Common myeloid progenitor, CD34-positive (primary cell): ENCODE data around the gene CHD6.

Experiments used
- CTCF ChIA-PET: fragments of 350-600 bp; sonication (Branson Sonifier 250); formaldehyde crosslinking; loops from one replicate; lab custom pipeline; 2021; ENCODE audit warnings: antibody characterized with exemption; lab: Charles Lee
- POLR2A ChIA-PET: fragments of 350-600 bp; sonication (Branson Sonifier 250); formaldehyde crosslinking; loops from one replicate; lab custom pipeline; 2021; ENCODE audit warnings: antibody characterized with exemption; lab: Charles Lee
- DNase-seq, 3 donors: peaks; one replicate each; pipeline versions ENCODE4 v3.0.0 to v3.0.0-alpha.2; 2013
- H3K27ac ChIP-seq, 2 experiments: 1 replicate in 1 of 2; 2 replicates in 1 of 2; pipeline ENCODE4 v1.7.0; 2013; ENCODE audit warnings: inconsistent platforms in 2 of 2, low read length in 2 of 2, mild to moderate bottlenecking in 2 of 2, low read depth in 1 of 2, moderate library complexity in 1 of 2; ENCODE audit not compliant: severe bottlenecking in 2 of 2, insufficient read depth in 1 of 2, poor library complexity in 1 of 2
- H3K27me3 ChIP-seq, 5 experiments: replicated peaks in 2 of 5; 1 replicate in 3 of 5; 2 replicates in 2 of 5; pipeline versions ENCODE4 v1.6.1 to v1.7.0; 2013; ENCODE audit warnings: low read length in 4 of 5, mild to moderate bottlenecking in 2 of 5, moderate library complexity in 2 of 5, inconsistent platforms in 1 of 5; ENCODE audit not compliant: insufficient read depth in 5 of 5, control insufficient read depth in 4 of 5
- H3K36me3 ChIP-seq, 4 experiments: 1 replicate in 2 of 4; 2 replicates in 2 of 4; pipeline versions ENCODE4 v1.6.1 to v1.7.0; 2013; ENCODE audit warnings: low read length in 3 of 4, control low read depth in 1 of 4, mild to moderate bottlenecking in 1 of 4; ENCODE audit not compliant: control insufficient read depth in 4 of 4, insufficient read depth in 4 of 4
- H3K4me1 ChIP-seq, 4 experiments: 1 replicate in 3 of 4; 2 replicates in 1 of 4; pipeline versions ENCODE4 v1.6.1 to v1.7.1; 2013; ENCODE audit warnings: low read length in 3 of 4, mild to moderate bottlenecking in 3 of 4, control low read depth in 1 of 4, inconsistent platforms in 1 of 4, moderate library complexity in 1 of 4; ENCODE audit not compliant: control insufficient read depth in 4 of 4, insufficient read depth in 4 of 4; ENCODE audit errors: control extremely low read depth in 1 of 4
- H3K4me3 ChIP-seq, 7 experiments: 1 replicate in 4 of 7; 2 replicates in 3 of 7; pipeline versions ENCODE4 v1.5.1 to v1.7.0; 2013; ENCODE audit warnings: mild to moderate bottlenecking in 7 of 7, low read length in 6 of 7, moderate library complexity in 6 of 7, inconsistent platforms in 2 of 7, low read depth in 2 of 7, control low read depth in 1 of 7; ENCODE audit not compliant: insufficient read depth in 4 of 7, control insufficient read depth in 1 of 7; ENCODE audit errors: extremely low read depth in 1 of 7
- H3K9me3 ChIP-seq, 5 experiments: 1 replicate in 4 of 5; 2 replicates in 1 of 5; pipeline versions ENCODE4 v1.6.1 to v1.7.1; 2013; ENCODE audit warnings: low read length in 4 of 5, mild to moderate bottlenecking in 2 of 5, inconsistent platforms in 1 of 5, low read depth in 1 of 5, moderate library complexity in 1 of 5; ENCODE audit not compliant: control insufficient read depth in 4 of 5, insufficient read depth in 2 of 5; ENCODE audit errors: control extremely low read depth in 1 of 5
- WGBS: methylation state at CpG from one replicate; pipeline ENCODE4 v1.1.5; 2013; ENCODE audit not compliant: insufficient coverage; 5-methylcytosine and 5-hydroxymethylcytosine counted together

Gene CHD6

GRCh38 chr20:41436679-41437078 lies 181.5 kb downstream of the CHD6 start:
- peak in 2 of 3 donors; percentile 14 to 16 for DNase-seq
- peaks cover 0 to 4% (median 0%) of the 10 kb centered on the region in 5 experiments for H3K9me3 ChIP-seq
- H3K27me3 ChIP-seq, result no peaks in the 10 kb centered on the region
- ChIA-PET CTCF (no interaction called here), POLR2A (no interaction called here)
- no peak overlapping the region for H3K27ac ChIP-seq
- peaks cover 23 to 77% (median 35%) of the 10 kb centered on the region in 4 experiments for H3K36me3 ChIP-seq
- peaks cover 0 to 12% (median 0%) of the 10 kb centered on the region in 4 experiments for H3K4me1 ChIP-seq
- no peak overlapping the region for H3K4me3 ChIP-seq
- WGBS, result no CpG with 5 or more reads among the region's 4 CpGs

- Histone ChIP-seq H3K36me3 (peaks cover 7 to 69% (median 22%) of the 10 kb centered on the region in 4 experiments), H3K27ac (no peak overlapping the region), H3K4me3 (no peak overlapping the region), H3K9me3 (peaks cover 0 to 4% (median 0%) of the 10 kb centered on the region in 5 experiments), H3K4me1 (peaks cover 0 to 12% (median 0%) of the 10 kb centered on the region in 4 experiments), H3K27me3 (no peaks in the 10 kb centered on the region)
- DNase-seq, result no peak
- POLR2A ChIA-PET, result no interaction called here
- CTCF ChIA-PET, result no interaction called here
- WGBS, result no CpG with 5 or more reads among the region's 4 CpGs
These were observed 185.0 kb downstream of the CHD6 start for GRCh38 chr20:41433203-41433602.

- Histone ChIP-seq H3K4me1 (peaks cover 0 to 12% (median 0%) of the 10 kb centered on the region in 4 experiments), H3K27me3 (no peaks in the 10 kb centered on the region), H3K9me3 (peaks cover 0 to 4% (median 0%) of the 10 kb centered on the region in 5 experiments), H3K36me3 (peaks cover 9 to 70% (median 23%) of the 10 kb centered on the region in 4 experiments), H3K27ac (no peak overlapping the region), H3K4me3 (no peak overlapping the region)
- CTCF ChIA-PET, result no interaction called here
- POLR2A ChIA-PET, result no interaction called here
- DNase-seq, result no peak
These were observed 185.4 kb downstream of the CHD6 start for GRCh38 chr20:41432746-41433145.

- ChIA-PET CTCF (interaction anchor here (1.0 to 3.8 kb wide), 3 partner anchors 10 to 17 kb away, joined by 3 to 12 read pairs (median 8); no protein-coding TSS in a partner anchor), POLR2A (interaction anchor here (0.7 kb wide), 1 partner anchor 370 kb away, joined by 3 read pairs; no protein-coding TSS in a partner anchor)
- H3K27me3 ChIP-seq, result no peaks in the 10 kb centered on the region
- peaks cover 13 to 53% (median 31%) of the 10 kb centered on the region in 4 experiments for H3K36me3 ChIP-seq
- H3K4me1 ChIP-seq, result peaks cover 0 to 11% (median 2%) of the 10 kb centered on the region in 4 experiments
- H3K27ac ChIP-seq, result no peak overlapping the region
- H3K9me3 ChIP-seq, result no peaks in the 10 kb centered on the region
- H3K4me3 ChIP-seq, result no peak overlapping the region
- WGBS, result 89% methylated on average over 2 of the region's 3 CpGs
- DNase-seq, result no peak
These were observed 189.9 kb downstream of the CHD6 start for GRCh38 chr20:41428285-41428684.

- Histone ChIP-seq H3K27ac (no peak overlapping the region), H3K4me3 (no peak overlapping the region), H3K27me3 (no peaks in the 10 kb centered on the region), H3K36me3 (peaks cover 15 to 55% (median 33%) of the 10 kb centered on the region in 4 experiments), H3K9me3 (no peaks in the 10 kb centered on the region), H3K4me1 (peaks cover 0 to 11% (median 2%) of the 10 kb centered on the region in 4 experiments)
- DNase-seq, result no peak
- POLR2A ChIA-PET, result interaction anchor here (0.7 kb wide), 1 partner anchor 369 kb away, joined by 3 read pairs; no protein-coding TSS in a partner anchor
- WGBS, result no CpG with 5 or more reads among the region's 1 CpG
- CTCF ChIA-PET, result interaction anchor here (1.8 to 3.8 kb wide), 2 partner anchors 11 to 16 kb away, joined by 8 to 12 read pairs; no protein-coding TSS in a partner anchor
These were observed 190.3 kb downstream of the CHD6 start for GRCh38 chr20:41427833-41428232.

- DNase-seq, result no peak
- no peak overlapping the region for H3K27ac ChIP-seq
- peaks cover 20 to 63% (median 39%) of the 10 kb centered on the region in 4 experiments for H3K36me3 ChIP-seq
- POLR2A ChIA-PET, result interaction anchor here (0.7 kb wide), 1 partner anchor 26 kb away, joined by 4 read pairs; no protein-coding TSS in a partner anchor
- no peaks in the 10 kb centered on the region for H3K9me3 ChIP-seq
- H3K27me3 ChIP-seq, result no peaks in the 10 kb centered on the region
- H3K4me3 ChIP-seq, result no peak overlapping the region
- CTCF ChIA-PET, result interaction anchor here (1.8 to 3.8 kb wide), 2 partner anchors 10 to 15 kb away, joined by 8 to 12 read pairs; no protein-coding TSS in a partner anchor
- peaks cover 0 to 11% (median 2%) of the 10 kb centered on the region in 4 experiments for H3K4me1 ChIP-seq
- 99% methylated on average over 8 of the region's 8 CpGs for WGBS
These were observed 191.2 kb downstream of the CHD6 start for GRCh38 chr20:41426976-41427375.
